ENCODE measurements around the gene CABLES1. TPM values are rescaled to one million over a fixed set of nuclear protein-coding genes. Genes with fewer than 3 reads are reported as not detected.

Gene CABLES1
- polyA plus RNA-seq, 1 of the 3 experiments (the other 2 are of a cell fraction) = 2.2 TPM

DNA sequence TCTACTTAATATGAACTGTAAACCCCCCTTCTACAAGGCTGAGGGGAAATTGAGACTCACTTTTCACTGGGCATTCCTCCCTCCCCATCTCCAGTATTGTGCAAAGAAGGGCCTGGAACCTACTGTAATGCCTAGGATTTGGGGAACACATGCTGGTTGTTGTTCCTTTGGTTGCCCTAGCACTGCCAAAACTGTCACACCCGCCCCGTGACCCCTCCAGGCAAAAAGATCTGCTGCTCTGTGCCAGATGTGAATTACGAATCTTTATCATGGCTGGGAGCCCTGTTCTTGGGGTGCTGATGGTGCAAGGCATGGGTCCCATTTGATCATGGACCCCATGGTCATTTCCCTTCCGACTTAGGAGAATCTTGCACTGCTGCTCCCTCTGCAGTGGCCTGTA is 95.4 kb downstream of the CABLES1 start:
- H3K4me1 ChIP-seq (ENCODE audit: control insufficient read depth in 1 of 2, insufficient read depth in 2 of 2, low read depth in 1 of 2, low read length in 1 of 2) = peaks cover 35 to 40% of the 10 kb centered on the region in 2 experiments
- peaks cover 12% of the 10 kb centered on the region for H3F3A ChIP-seq (replicated peaks; ENCODE audit: insufficient read depth)
- H4K20me1 ChIP-seq (ENCODE audit: insufficient read depth) = no peaks in the 10 kb centered on the region
- no peak for DNase-seq
- POLR2A ChIA-PET = no interaction called here
- H3K9me3 ChIP-seq = no peaks in the 10 kb centered on the region
- no peak for TF ChIP-seq GATA2 (CRISPR knock-in tag; IDR thresholded peaks at IDR 0.05)
- TF ChIP-seq EP300 (IDR thresholded peaks at IDR 0.05; ENCODE audit: borderline replicate concordance in 1 of 2, low read depth in 1 of 2, low read length in 1 of 2) = no peak
- no peak for TF ChIP-seq JUND (IDR thresholded peaks at IDR 0.05)
- TF ChIP-seq CHD2 (IDR thresholded peaks at IDR 0.05; ENCODE audit: low read length, partially characterized antibody) = no peak
- TF ChIP-seq, protein P1, sequence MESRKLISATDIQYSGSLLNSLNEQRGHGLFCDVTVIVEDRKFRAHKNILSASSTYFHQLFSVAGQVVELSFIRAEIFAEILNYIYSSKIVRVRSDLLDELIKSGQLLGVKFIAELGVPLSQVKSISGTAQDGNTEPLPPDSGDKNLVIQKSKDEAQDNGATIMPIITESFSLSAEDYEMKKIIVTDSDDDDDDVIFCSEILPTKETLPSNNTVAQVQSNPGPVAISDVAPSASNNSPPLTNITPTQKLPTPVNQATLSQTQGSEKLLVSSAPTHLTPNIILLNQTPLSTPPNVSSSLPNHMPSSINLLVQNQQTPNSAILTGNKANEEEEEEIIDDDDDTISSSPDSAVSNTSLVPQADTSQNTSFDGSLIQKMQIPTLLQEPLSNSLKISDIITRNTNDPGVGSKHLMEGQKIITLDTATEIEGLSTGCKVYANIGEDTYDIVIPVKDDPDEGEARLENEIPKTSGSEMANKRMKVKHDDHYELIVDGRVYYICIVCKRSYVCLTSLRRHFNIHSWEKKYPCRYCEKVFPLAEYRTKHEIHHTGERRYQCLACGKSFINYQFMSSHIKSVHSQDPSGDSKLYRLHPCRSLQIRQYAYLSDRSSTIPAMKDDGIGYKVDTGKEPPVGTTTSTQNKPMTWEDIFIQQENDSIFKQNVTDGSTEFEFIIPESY (IDR thresholded peaks at IDR 0.05; ENCODE audit: borderline replicate concordance, low read depth) = no peak
- no peak for TF ChIP-seq RXRA (IDR thresholded peaks at IDR 0.05; ENCODE audit: borderline replicate concordance, low read depth)
- TF ChIP-seq, protein P2, sequence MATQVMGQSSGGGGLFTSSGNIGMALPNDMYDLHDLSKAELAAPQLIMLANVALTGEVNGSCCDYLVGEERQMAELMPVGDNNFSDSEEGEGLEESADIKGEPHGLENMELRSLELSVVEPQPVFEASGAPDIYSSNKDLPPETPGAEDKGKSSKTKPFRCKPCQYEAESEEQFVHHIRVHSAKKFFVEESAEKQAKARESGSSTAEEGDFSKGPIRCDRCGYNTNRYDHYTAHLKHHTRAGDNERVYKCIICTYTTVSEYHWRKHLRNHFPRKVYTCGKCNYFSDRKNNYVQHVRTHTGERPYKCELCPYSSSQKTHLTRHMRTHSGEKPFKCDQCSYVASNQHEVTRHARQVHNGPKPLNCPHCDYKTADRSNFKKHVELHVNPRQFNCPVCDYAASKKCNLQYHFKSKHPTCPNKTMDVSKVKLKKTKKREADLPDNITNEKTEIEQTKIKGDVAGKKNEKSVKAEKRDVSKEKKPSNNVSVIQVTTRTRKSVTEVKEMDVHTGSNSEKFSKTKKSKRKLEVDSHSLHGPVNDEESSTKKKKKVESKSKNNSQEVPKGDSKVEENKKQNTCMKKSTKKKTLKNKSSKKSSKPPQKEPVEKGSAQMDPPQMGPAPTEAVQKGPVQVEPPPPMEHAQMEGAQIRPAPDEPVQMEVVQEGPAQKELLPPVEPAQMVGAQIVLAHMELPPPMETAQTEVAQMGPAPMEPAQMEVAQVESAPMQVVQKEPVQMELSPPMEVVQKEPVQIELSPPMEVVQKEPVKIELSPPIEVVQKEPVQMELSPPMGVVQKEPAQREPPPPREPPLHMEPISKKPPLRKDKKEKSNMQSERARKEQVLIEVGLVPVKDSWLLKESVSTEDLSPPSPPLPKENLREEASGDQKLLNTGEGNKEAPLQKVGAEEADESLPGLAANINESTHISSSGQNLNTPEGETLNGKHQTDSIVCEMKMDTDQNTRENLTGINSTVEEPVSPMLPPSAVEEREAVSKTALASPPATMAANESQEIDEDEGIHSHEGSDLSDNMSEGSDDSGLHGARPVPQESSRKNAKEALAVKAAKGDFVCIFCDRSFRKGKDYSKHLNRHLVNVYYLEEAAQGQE (IDR thresholded peaks at IDR 0.05; ENCODE audit: low read depth, low read length) = no peak
- no peak for TF ChIP-seq EZH2phosphoT487 (IDR thresholded peaks at IDR 0.05; ENCODE audit: borderline replicate concordance, low read depth)
- TF ChIP-seq, protein P3, sequence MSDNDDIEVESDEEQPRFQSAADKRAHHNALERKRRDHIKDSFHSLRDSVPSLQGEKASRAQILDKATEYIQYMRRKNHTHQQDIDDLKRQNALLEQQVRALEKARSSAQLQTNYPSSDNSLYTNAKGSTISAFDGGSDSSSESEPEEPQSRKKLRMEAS (IDR thresholded peaks at IDR 0.05; ENCODE audit: low read depth) = no peak
- TF ChIP-seq YY1 (IDR thresholded peaks at IDR 0.05; ENCODE audit: low read depth) = no peak
- no peak for TF ChIP-seq SMC3 (IDR thresholded peaks at IDR 0.05; ENCODE audit: low read depth, low read length)
- no peak for TF ChIP-seq FOSL2 (IDR thresholded peaks at IDR 0.05; ENCODE audit: borderline replicate concordance, low read depth)
- TF ChIP-seq NFIC (IDR thresholded peaks at IDR 0.05; ENCODE audit: borderline replicate concordance) = no peak
- no peak overlapping the region for H3K4me3 ChIP-seq (ENCODE audit: low read depth in 2 of 2, low read length in 1 of 2)
- WGBS (ENCODE audit: low lambda C conversion rate) = 95% methylated on average over 3 of the region's 4 CpGs
- no peak overlapping the region for H3K4me2 ChIP-seq
- no peak overlapping the region for H3K27ac ChIP-seq (ENCODE audit: low read depth in 2 of 2, low read length in 1 of 2)
- H3K36me3 ChIP-seq (replicated peaks in 1 of 2; ENCODE audit: control insufficient read depth in 1 of 2, insufficient read depth in 2 of 2, low read length in 1 of 2) = peaks cover 0 to 8% of the 10 kb centered on the region in 2 experiments
- no peaks in the 10 kb centered on the region for H3K9me2 ChIP-seq
- no peak overlapping the region for H2AFZ ChIP-seq (ENCODE audit: low read depth)
- no peak overlapping the region for H3K9ac ChIP-seq
- no peaks in the 10 kb centered on the region for H3K79me2 ChIP-seq (ENCODE audit: insufficient read depth)
- H3K27me3 ChIP-seq (ENCODE audit: insufficient read depth) = no peaks in the 10 kb centered on the region
- CTCF ChIA-PET = no interaction called here
